IPS-18c (cell line): ENCODE measurements around the gene MARVELD1.

Source experiments
- H3K4me3 ChIP-seq: 2 replicates; pipeline ENCODE4 v1.7.0; 2013; ENCODE audit warnings: low read depth, mild to moderate bottlenecking, low read length, moderate library complexity; ENCODE audit not compliant: insufficient read depth
- H3K9me3 ChIP-seq: one replicate; pipeline ENCODE4 v1.6.1; 2013; ENCODE audit warnings: mild to moderate bottlenecking, low read length, moderate library complexity; ENCODE audit not compliant: control insufficient read depth, insufficient read depth

The MARVELD1 gene

DNA sequence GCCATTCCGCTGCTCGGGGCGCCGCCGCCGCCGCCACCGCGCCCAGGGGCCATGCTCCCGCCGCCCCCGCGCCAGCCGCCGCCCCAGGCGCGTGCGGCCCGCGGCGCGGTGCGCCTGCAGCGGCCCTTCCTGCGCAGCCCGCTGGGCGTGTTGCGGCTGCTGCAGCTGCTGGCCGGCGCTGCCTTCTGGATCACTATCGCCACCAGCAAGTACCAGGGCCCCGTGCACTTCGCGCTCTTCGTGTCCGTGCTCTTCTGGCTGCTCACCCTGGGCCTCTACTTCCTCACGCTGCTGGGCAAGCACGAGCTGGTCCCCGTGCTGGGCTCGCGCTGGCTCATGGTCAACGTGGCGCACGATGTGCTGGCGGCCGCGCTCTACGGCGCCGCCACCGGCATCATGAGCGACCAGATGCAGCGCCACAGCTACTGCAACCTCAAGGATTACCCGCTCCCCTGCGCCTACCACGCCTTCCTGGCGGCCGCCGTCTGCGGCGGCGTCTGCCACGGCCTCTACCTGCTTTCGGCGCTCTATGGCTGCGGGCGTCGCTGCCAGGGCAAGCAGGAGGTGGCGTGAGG, 383 bp downstream of the MARVELD1 start:
- H3K4me3 ChIP-seq: peak overlapping the region; percentile 86
- H3K9me3 ChIP-seq: no peaks in the 10 kb centered on the region

DNA sequence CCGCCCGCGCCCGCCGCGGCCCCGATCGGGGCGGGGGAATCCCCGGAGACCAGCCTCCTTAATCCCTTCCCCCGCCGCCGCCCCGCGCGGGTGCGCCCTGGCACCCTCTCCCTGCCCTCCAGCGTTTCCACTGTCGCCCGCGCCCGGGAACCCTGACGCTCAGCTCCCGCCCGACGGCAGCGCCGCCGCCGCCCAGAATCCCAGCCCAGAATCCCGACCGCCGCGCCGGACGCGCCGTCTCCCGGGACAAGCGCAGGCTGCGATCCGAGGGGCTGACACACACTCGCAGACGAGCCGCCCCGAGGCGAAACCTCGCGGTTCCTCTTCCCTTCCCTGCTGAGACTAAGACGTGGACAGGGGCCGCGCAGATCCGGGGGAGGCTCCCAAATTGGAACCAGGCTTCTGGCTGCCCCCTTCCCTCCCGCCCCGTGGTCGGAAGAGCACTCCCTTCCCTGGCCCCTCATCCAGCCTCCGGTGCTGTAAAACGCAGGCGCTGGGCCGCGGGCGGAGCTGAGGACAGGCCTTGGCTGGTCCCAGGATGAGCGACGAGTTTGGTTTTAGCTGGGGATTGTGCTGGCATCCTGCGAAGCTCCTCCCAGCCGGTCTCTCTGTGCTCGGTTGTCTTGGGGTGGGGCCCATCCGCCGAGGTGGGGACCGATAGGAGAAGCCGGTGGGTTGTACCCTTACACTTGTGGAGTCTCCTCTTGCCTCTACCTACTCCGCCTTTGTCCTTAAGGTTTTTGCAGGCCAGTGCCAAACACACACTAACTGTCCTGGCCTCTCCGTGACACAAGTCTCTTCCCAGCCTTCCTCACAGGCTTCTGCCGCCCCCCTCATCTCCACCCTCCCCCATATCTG, 1.1 kb downstream of the MARVELD1 start:
- peak overlapping the region; percentile 86 for H3K4me3 ChIP-seq

DNA sequence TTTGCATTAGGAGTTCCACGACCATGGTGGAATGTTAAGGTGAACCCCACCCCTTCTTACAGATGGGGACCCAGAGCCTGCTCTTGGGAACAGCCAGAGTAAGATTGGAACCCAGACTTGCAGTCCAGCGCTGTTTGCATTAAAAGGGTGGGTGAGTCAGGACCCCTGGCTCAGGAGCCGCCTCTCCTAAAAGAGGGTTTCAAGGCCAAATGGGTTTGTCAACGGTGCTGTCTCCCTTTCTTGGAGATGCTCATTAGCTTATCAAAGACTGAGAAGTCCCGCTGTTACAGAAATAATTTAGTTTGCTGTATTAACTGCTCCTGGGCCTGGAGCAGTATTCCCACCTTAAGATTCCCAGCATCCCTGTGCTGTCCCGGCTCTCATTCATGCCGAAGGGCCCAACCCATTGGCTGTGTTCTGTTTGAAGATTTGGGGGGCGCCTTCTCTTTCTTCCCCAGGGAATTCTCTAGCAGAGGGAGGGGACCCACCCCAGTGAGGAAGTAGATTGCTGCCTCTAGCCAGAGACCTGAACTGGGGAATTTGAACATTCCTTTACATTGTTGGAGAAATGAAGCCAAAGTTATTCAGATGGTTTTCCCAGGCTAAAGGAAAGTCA, 1.8 kb downstream of the MARVELD1 start:
- Histone ChIP-seq H3K9me3 (no peaks in the 10 kb centered on the region), H3K4me3 (peak overlapping the region; percentile 86)

More for the DNA sequence above, 1.1 kb downstream of the MARVELD1 start:
- H3K9me3 ChIP-seq: no peaks in the 10 kb centered on the region

DNA sequence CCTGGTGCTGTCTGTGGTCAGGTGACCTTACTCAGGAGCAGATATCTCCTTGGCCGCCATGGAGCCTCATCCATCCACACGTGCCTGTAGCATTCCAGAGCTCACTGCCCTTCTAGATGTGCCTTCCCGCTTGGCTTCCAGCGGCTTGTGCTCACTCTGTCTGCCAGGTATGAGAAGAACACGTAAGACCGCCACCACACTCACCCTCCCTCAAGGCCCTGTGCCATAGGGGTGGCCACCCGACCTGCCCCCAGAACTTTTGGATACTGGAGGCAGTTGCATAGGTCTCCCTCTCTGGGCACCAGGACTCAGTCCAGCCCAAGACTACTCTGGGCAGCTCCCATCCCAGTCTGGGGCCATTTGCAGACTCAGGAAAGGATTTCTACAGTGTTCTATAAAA, 4.1 kb downstream of the MARVELD1 start:
- Histone ChIP-seq H3K4me3 (no peak overlapping the region), H3K9me3 (no peaks in the 10 kb centered on the region)

DNA sequence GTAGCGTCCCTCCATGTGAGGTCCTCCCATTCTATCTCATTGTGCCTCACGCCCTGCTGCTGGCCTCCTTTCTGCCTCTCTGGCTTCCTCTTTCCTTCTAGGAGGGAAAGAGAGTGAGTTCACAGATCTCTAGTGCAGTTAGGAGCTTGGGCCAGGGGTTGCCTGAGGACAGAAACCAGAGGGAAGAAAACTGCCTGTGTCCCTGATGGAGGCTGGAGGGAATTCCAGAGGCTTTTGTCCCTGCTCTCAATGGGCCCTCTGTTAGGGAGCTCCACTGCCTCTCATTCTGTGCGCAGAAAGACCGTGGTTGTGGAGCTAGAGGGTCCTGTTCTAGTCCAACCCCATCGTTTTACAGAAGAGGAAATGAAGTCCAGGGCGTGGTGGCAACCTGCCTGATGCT, 4.6 kb downstream of the MARVELD1 start:
- no peak overlapping the region for H3K4me3 ChIP-seq
- no peaks in the 10 kb centered on the region for H3K9me3 ChIP-seq

DNA sequence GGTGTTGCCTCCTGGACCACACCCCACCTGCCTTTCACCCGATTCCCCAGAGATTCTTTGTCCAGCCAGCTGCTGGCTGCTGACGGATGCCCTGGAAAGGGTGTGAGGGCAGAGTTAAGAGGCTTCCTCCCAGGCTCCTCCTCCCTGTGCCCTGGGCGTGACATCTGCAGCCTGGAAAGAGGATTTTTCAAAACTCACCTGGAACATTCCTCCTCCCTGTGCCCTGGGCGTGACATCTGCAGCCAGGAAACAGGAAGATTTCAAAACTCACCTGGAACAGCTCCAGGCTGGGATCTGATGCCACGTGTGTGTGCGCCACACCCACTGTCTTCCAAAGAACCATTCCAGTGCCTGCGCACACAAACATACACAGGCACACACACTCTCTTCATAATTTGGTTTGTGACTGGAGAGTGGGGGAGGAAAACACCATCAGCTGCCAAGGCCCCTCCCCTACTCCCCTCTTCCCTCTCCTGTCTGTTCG, 5.2 kb downstream of the MARVELD1 start:
- H3K9me3 ChIP-seq: no peaks in the 10 kb centered on the region
- H3K4me3 ChIP-seq: no peak overlapping the region

DNA sequence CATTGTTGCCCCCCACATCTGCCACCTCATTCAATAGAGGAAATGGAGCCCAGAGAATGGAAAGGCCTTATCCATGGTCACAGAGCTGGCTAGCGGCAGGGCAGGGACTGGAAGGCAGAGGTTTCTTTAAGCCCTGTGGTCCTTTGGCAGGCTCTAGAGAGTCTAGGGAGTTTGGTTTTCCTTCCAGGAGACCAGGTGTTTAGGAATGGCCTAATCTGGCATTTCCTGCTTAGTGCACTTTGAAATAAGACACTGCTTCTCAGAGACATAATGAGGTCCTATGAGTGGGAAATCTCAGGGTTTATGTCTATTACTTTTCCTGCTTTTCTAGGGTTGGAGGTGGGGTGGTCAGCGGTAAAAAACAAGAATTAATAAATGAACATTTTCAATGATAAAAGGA, 6.1 kb downstream of the MARVELD1 start:
- H3K4me3 ChIP-seq: no peak overlapping the region
- no peaks in the 10 kb centered on the region for H3K9me3 ChIP-seq

DNA sequence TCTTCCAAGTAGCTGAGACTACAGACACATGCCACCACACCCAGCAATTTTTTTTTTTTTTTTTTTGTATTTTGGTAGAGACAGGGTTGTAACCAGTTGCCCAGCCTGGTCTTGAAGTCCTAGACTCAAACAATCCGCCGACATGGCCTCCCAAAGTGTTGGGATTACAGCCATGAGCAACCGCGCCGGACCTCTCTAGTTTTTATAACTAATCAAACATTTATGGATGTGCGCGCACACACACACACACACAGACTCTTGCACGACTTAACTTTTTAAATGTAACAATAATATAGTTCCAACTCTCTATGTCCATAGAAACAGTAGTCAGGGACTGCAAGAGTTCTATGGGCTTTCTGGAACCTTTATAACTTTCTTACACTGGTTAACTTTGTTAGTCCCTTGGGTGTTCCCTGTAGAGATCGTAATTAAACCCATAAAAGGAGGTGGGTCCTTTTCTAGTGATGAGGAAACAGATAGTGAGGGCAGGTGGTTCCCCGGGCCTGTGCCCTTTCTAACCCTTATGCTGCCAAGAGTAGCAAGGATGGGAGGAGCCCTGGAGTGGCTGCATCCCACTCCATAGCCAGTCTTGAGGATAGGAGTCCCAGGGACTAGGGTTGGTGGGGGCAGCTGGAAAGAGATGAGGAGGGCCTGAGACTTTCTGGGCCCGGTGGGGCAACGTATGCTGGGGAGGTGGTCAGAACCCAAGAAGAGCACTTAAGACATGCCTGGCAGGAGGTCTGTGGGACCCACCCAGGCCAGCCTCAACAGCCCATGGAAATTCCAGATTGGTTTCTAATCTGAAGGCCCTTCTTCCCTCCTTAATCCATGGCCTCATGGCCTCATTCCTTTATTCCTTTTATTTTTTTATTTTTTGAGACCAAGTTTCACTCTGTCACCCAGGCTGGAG, 8.6 kb downstream of the MARVELD1 start:
- Histone ChIP-seq H3K9me3 (no peaks in the 10 kb centered on the region), H3K4me3 (no peak overlapping the region)

DNA sequence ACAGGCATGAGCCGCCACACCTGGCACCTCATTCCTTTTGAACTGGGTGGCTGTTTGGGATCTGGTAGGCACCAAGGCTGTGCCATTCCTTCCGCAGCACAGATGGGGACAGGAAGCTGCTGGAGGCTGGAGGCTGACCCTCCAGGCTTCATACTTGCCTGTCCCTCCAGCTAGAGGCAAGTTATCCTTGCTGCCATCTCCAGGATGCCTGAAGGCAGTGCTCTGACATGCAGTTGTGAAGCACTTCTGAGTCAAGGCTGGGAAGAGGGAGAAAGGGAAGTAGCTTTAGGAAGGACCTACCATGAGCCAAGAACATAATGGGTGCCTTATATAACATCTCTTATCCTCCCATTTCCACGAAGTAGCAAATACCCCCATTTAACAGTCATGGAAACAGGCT, 9.5 kb downstream of the MARVELD1 start:
- Histone ChIP-seq H3K9me3 (no peaks in the 10 kb centered on the region), H3K4me3 (no peak overlapping the region)

DNA sequence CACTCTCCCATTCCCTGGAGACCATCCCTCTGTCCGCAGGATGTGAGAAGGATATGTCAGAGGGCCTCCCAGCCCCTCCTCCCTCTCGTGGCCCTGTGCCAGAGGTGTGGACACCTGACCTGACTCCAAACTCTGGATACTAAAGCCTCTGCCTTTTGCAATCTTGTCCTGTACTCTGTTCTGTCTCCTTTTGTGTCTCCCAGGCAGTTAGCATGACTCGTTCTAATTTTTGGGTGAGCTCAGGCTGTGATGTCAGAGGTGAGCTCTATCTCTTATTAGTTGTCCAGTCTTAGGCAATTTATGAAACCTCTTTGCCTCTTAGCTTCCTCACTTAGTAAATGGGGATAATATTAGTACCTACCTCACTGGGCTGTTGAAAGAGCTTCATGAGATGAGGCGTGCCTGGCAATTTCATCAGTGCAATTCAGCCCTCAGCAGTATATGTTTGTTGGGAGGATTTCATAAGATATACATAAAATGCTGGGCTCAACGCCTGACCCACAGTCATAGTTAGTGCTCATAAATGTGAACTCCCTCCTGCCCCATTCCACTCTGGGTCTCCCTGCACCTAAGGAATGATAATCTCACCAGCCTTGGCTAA, 10.9 kb downstream of the MARVELD1 start:
- H3K4me3 ChIP-seq: no peak overlapping the region
- H3K9me3 ChIP-seq: no peaks in the 10 kb centered on the region

DNA sequence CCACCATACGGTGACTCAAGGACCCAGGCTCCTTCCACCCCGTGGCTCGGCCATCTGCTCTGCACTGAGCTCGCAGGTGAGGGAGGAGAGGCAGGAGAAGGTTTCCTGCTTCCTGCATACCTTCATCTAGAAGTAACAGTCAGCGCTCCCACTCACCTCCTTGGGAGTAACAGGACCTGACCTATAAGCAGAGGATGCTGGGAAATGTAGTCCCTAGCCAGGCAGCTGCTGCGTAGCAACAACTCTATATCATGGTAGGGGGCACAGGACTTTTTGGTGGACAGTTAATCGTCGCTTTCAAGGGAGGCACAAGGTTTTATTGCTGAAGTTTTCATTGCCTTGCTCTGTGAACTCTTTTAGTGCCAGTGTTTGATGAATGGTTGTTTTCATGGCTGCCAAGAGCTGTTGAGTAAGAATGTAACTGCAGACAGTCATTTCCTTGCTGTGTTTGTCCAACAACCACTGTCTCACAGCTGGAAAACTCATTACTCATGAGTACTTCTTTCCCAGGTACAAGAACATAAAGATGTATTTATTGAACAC, 13.2 kb downstream of the MARVELD1 start:
- H3K4me3 ChIP-seq: no peak overlapping the region
- H3K9me3 ChIP-seq: no peaks in the 10 kb centered on the region

DNA sequence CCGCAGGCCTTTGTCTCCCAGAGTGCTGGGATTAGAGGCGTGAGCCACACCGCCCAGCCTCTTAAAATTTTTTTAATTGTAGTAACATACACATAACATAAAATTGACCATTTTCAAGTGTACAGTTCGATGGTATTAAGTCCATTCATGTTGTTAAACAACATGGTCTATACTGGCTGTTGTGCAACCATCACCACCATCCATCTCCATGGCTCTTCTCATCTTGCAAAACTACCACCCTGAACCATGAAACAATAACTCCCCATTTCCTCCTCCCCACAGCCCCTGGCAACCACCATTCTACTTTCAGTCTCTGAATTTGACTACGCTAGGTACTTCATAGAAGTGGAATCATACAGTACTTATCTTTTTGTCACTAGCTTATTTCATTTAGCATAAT, 15.5 kb downstream of the MARVELD1 start:
- Histone ChIP-seq H3K9me3 (no peaks in the 10 kb centered on the region), H3K4me3 (no peak overlapping the region)

DNA sequence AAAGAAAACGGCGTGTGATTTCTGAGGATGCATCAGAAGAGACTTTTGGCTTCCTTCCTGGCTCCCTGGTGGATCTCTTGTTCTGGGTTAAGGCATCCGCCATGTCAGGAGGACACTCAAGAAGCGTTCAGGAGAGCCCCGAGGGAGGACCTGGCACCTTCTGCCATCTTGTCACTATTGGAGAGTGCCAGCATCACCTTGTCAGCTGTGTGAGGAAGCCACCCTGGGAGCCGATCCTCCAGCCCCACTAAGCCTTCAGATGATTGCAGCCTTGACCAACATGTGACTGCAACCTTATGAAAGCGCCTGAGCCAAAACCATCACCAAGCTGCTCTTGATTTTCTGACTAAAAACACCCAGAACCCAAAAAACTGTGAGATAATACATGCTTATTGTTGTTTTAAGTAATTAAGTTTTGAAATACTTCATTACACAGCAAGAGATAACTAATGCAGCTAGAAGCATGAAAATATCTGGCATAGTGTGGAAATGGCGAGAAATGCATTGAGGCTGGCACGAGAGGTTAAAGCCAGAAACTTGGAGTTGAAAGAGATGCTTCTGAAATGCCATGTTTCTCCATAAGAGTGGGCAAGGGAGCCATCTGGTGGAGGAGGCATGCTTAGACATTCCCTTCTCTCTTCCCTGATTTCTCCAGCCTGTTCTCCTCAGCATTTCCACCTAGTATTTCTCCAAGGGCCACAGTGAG, 18.0 kb downstream of the MARVELD1 start:
- H3K9me3 ChIP-seq: peaks cover 5% of the 10 kb centered on the region
- H3K4me3 ChIP-seq: no peak overlapping the region

DNA sequence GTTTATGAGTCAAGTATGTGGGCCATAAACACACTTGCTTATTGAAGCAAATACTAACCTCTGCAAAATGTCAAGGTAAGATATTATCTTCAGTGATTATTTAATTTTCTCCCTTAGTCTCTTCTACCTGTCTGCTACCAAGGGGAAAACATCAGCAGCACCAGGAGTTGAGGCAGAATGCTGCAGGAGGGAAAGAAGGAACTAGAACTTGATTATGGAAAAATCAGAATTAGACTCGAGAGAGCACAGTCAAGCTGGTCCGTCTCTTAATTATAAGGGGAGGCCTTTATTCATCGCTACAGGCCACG, 18.5 kb downstream of the MARVELD1 start:
- Histone ChIP-seq H3K4me3 (no peak overlapping the region), H3K9me3 (peaks cover 6% of the 10 kb centered on the region)

DNA sequence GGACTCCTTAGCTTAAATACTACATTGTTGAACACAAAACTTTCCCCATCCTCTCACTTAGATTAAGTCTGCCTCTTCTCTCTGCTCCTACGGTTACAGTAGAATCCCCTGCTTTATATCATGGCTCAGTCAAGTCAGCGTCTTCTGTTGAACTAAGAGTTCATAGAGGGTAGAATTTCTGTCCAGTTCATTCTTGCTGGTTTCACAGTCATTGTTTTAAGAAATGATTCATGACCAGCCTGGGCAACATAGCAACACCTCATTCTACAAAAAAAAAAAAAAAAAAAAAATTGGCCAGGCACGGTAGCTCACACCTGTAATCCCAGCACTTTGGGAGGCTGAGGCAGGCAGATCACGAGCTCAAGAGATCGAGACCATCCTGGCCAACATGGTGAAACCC, 19.7 kb downstream of the MARVELD1 start:
- Histone ChIP-seq H3K4me3 (no peak overlapping the region), H3K9me3 (peaks cover 6% of the 10 kb centered on the region)

DNA sequence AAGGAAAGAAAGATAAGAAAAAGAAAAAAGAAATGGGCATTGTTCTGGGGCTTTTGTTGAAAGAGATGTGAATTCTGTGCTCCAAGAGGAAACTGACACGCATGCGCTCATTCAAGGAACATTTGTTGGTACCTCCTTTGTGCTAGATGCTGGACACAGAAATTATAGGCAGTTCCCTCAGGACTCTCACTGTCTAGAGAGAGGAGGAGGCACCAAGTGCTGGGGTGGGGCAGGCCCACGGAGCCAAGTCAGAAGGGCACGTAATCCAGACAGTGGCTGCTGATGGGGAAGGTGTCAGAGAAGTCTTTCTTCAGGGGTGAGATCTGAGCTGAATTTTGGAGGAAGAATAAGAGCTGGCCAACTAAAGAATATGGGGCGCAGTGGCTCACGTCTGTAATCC, 20.5 kb downstream of the MARVELD1 start:
- Histone ChIP-seq H3K9me3 (peaks cover 6% of the 10 kb centered on the region), H3K4me3 (no peak overlapping the region)
